NCI-H128 (cell line): ENCODE data around the gene PLAAT5.

Experiments used
- DNase-seq: peaks from one replicate; lab custom pipeline; 2025; ENCODE audit not compliant: unreplicated experiment; lab: John Stamatoyannopoulos, UW

Gene PLAAT5

GRCh38 chr11:63516109-63516508 lies 25.1 kb upstream of the PLAAT5 start:
- DNase-seq: no peak

GRCh38 chr11:63512816-63513215 lies 21.8 kb upstream of the PLAAT5 start:
- no peak for DNase-seq

- DNase-seq: no peak
Measured at GRCh38 chr11:63511048-63511748, 20.2 kb upstream of the PLAAT5 start.

GRCh38 chr11:63510360-63511047 lies 19.5 kb upstream of the PLAAT5 start:
- DNase-seq: no peak

GRCh38 chr11:63508745-63509144 lies 17.8 kb upstream of the PLAAT5 start:
- DNase-seq: no peak

GRCh38 chr11:63508009-63508408 lies 17.0 kb upstream of the PLAAT5 start:
- DNase-seq: no peak

GRCh38 chr11:63507511-63507910 lies 16.5 kb upstream of the PLAAT5 start:
- DNase-seq: no peak

GRCh38 chr11:63506876-63507275 lies 15.9 kb upstream of the PLAAT5 start:
- no peak for DNase-seq

GRCh38 chr11:63505857-63506528 lies 15.0 kb upstream of the PLAAT5 start, which contains the start of gene LGALS12:
LGALS12 (plus strand) TSS chr11:63506084; CDS start chr11:63506459, 375 bp downstream.
- DNase-seq: no peak

GRCh38 chr11:63504933-63505586 lies 14.1 kb upstream of the PLAAT5 start:
- DNase-seq: no peak

GRCh38 chr11:63504054-63504453 lies 13.1 kb upstream of the PLAAT5 start:
- DNase-seq: no peak

- no peak for DNase-seq
Measured at GRCh38 chr11:63503492-63503891, 12.5 kb upstream of the PLAAT5 start.

GRCh38 chr11:63502252-63502820 lies 11.4 kb upstream of the PLAAT5 start:
- DNase-seq: no peak

- DNase-seq: no peak
Measured at GRCh38 chr11:63501236-63501635, 10.3 kb upstream of the PLAAT5 start.

- no peak for DNase-seq
Measured at GRCh38 chr11:63499874-63500273, 8.9 kb upstream of the PLAAT5 start.

- DNase-seq: no peak
Measured at GRCh38 chr11:63494975-63495374, 4.0 kb upstream of the PLAAT5 start.

- DNase-seq: no peak
Measured at GRCh38 chr11:63493127-63493526, 2.2 kb upstream of the PLAAT5 start.

- no peak for DNase-seq
Measured at GRCh38 chr11:63492441-63492840, 1.5 kb upstream of the PLAAT5 start.

GRCh38 chr11:63491636-63492372 lies 837 bp upstream of the PLAAT5 start:
- no peak for DNase-seq

- DNase-seq: no peak
Measured at GRCh38 chr11:63491240-63491587, 247 bp upstream of the PLAAT5 start.

- no peak for DNase-seq
Measured at GRCh38 chr11:63489879-63490278, 1.1 kb downstream of the PLAAT5 start.
